GM21717 (cell line): Measurements from ENCODE around the gene ACACB.

ENCODE experiments used
- ATAC-seq: cut with Tn5 transposase; IDR thresholded peaks from one replicate; pipeline ENCODE4 v1.9.1; 2021; ENCODE audit warnings: mild to moderate bottlenecking, moderate library complexity; ENCODE audit not compliant: unreplicated experiment

The ACACB gene

DNA sequence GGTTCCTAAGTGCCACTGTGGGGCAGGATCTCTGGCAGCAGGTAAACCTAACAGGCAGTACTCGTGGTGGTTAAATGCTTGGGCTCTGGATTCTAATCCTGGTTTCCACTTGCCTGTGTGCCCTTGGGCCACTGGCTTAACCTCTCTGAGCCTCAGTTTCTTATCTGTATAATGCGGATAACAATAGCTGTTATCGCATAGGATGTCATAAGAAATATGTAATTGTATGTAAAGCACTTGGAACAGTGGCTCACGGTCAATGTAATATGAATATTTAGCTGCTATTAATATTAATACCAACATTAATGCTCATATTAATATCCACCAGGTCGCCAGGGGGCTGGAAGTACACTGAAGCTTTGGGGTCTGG is 175.9 kb downstream of the ACACB start:
- ATAC-seq, result no peak

DNA sequence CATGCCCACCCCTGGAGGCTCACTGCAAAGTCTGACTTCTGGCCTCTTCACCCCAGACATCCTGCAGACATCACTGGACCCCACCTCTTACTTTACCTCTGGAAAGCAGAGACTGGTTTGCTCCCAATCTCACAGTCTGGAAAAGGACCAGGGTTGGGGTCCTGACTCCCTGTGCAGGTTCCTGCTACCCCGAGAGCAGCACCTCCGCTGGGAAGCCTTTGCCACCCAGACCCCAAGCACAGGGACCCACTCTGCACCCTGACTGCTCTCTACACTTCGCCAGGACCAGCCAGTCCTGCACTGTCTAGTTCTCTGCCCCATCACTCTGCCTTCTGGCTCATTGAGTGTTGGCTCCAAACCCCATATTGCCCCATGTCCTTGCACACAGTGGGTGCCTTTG is 176.7 kb downstream of the ACACB start:
- no peak for ATAC-seq

DNA sequence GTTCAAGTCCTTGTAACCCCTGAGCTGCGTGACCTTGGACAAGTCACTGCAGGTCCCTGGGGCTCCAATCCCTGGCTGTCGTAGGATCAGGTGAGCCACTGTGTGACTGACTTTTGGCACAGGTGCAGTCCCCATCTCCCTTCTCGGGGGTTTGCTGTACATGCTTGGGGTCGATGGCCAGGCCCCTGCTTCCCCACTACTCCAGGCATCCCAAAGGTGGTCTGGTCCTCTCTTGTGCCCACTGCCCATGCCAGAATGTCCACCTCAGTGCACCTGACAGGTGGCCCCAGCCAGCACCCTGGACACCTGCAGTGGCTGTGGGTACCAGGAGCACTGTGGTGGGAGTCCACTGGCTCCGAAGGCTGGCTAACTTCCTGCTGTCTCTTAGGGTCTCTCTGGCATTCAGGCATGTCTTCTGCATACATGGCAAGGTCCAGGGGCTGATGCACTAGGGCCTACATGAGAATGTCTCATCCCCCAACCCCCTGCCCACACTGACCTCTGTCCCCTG is 178.0 kb downstream of the ACACB start:
- ATAC-seq, result no peak

DNA sequence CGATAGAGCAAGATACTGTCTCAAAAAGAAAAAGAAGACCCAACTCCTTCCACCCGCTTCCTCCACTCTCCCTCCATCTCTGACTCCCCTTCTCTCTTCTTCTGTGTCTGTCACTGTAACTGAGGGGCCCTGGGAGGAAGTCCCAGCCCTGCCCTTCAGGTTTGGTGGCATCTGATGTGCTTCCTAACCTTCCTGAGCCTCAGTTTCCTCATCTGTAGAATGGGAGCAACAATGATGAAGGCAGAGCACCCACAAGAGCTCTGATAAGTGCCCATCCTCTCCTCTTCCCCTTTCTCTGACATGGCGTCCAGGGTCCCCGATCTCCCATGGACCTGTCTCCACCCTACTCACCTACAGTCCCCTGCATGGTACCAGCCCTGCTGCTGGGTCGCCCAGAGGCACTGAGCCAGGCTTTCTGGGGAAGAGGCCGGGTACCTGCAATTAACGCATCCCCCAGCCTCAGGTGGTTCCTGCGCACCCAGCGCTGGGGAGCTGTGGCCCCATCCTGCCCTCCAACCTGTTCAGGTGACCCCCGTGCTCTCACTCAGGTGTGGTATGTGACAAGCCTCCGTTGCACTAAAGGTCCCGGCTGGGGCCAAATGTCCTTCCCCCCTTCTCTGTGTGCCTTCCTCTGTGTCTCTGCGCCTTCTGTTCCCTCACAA is 179.5 kb downstream of the ACACB start:
- no peak for ATAC-seq

DNA sequence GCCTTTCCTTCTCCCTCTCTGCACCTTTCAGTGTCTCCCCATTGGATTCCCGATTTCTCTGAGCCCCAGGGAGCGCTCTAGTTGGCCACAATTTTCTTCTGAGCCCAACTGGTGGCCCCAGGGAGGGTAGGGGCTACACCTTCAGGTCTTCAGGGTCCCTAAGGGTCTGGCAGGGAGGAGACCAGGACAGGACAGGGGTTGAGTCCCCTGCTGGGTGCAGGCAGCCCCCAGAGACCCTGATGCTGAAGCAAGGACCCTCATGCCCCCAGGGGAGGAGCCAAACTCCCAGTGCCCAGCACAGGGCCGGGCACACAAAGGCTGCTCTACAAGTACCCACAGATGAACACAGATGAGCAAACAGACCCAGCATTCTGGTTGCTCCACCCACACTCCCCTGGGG is 180.0 kb downstream of the ACACB start:
- ATAC-seq, result no peak

DNA sequence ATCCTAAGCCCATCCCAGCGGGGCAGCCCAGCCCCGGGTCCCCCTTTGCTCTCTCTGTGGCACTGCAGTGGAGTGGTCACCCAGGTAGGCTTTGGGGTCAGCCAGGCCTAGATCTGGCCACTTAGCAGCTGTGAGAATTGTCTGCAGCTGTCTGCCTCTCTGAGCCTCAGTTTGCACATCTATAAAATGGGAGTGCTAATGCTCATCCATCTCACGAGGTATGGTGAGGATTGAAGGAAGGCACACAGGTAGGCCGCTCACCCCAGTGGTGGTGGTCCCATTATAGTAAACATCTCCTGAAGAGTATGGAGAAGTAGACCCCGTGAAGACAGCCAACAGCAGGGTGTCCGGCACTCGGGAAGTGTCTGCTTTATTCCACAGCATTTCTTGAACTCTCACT is 183.5 kb downstream of the ACACB start:
- no peak for ATAC-seq

DNA sequence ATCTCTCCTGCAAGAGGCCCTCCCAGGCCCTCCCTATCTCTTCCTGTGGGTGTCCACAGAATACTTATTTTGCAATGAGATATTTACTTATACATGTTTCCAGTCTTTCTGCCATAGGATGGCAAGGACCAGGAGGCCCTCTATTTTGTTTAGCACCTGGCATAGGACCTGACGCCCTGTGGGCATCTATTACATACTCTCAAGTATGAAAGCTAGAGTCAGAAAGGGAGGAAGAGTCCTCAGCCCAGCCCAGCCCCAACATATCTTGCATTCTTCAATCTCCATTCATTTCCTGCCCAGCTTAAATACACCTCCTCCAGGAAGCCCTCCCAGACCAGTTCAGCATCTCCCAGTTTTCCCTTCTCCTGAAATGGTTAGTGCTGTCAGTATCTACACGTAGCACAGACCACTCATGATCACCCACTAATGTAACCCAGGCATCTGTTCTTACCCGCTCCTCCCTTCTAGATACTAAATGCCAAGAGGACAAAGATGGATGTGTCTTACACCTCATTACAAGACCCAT is 185.3 kb downstream of the ACACB start:
- ATAC-seq, result no peak

DNA sequence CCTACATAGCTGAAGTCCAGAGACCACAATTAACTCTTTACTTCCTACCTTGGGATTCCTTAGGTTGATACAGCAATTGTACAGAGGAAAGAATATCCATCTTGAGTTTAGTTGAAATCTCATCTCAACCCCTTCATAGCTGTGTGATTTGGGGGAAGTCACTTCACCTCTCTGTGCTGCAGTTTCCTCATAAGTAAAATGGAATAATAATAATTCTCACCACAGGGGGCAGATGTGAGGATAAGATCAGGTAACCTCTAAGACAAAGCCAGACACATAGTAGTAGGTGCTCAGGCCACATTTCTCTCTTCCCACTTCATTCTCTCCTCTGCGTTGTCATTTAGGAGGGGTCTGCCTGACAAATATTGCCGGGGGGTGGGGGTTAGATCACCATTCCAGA is 186.0 kb downstream of the ACACB start:
- ATAC-seq, result no peak

DNA sequence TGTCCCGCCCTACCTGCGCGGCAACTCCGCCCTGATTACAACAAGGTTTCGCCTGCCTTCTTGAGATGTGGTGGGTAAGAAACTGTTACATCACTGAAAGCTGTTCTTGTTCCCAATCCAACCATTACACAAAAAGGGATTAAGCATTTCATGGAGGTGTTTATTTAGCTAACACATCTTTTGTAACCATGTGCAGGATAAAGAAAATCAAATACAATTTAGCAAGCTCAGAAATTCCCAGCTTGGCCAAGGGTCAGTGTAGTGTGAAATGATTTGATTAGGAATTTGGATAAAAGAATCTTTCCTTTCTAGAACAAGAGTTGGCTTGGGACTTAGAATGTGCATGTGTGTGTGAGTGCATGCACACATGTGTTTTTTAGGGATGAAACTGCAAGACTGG is 186.4 kb downstream of the ACACB start:
- ATAC-seq, result no peak

DNA sequence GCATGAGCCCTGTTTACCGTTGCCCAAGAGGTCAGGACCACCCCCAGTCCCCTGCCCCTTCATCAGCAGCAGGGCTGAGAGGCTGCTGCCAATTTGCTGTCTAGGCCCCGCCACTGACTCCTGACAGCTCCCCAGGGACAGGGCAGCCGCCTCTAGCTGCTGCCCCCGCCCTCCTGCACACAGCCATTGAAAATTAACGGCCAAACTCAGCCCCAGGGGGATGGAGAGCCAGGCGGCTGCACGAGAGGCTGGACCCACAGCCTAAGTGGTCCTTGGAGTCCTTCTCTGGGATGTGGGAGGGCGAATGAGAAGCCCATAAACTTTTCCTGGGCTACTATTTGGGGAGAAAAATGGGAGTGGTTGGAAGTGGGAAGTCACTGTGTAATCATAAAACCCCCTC is 188.1 kb downstream of the ACACB start:
- ATAC-seq, result no peak

DNA sequence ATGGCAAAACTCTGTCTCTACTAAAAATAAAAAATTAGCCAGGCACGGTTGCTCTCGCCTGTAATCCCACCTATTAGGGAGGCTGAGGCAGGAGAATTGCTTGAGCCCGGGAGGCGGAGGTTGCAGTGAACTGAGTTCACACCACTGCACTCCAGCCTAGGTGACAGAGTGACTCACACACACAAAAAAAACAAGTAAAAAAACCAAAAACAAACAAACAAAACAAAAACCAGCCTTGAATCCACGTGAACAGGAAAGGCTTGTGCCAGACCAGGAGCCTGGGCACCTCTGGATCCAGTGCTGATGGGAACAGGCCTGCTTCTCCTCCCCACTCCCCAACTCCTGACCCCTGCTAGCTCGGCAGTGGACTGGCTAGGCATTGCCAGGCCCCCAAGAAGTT is 189.2 kb downstream of the ACACB start:
- no peak for ATAC-seq

DNA sequence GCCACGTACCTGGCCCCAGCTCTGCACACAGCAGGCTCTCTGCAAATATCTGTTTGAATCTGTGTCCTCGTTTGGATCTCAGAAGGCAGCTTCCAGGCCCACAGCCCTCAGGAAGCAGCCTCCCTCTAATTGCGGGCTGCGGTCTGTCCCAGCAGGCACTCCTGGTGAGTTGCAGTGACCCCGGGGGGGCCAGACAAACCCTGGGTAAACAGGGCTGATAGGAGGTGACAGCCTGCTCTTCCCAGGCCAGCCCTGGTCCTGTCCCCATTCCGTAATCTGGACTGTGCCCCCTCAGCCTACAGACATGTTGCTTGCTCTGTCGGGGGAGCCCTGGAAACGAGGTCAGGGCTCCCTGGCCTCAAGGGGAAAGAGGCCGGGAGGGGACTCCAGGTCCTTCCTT is 190.7 kb downstream of the ACACB start:
- no peak for ATAC-seq

DNA sequence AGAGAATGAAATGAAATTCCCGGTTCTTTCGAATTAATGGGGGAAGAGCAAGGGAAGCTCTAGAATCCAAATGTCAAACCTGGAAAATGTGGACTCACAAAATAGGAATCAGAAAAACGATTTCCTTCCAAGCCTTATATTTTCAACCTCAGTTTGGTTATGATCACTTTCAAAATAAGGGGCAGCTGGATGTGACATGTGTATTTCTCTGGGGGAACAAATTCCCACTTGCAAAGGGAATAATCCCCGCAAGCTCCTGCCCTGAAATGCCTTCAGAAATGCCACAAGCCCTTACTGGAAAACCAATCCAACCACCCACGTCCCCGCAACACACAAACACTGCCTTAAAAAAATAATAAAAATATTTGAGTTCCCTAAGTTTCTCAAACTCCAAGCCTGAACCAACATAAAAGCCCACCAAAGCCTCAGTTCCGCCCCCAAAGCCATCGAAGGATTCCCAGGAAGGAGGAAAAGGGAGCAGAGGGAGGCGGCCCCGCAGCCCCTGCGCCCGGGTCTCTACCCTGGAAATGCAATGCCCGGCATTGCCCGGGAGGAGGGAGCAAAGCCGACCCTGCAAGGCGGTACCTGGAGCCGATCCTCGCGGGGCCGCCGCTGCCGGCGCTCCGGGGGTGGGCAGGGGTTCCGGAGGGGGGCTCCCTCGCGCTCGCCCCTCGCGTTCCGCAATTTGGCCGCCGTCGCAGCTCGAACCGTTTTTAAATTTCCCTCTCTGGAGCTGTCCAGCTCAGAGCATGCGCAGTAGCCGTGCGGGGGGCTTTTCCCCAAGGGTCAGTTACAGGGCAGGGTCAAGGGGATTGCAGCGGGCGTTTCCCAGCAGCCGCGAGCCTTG is 192.4 kb downstream of the ACACB start, which contains the start of gene FOXN4:
FOXN4 (minus strand) TSS at position 751 of the 847 bp plus-strand sequence. CDS start 963 bp downstream, outside the sequence.
- no peak for ATAC-seq

DNA sequence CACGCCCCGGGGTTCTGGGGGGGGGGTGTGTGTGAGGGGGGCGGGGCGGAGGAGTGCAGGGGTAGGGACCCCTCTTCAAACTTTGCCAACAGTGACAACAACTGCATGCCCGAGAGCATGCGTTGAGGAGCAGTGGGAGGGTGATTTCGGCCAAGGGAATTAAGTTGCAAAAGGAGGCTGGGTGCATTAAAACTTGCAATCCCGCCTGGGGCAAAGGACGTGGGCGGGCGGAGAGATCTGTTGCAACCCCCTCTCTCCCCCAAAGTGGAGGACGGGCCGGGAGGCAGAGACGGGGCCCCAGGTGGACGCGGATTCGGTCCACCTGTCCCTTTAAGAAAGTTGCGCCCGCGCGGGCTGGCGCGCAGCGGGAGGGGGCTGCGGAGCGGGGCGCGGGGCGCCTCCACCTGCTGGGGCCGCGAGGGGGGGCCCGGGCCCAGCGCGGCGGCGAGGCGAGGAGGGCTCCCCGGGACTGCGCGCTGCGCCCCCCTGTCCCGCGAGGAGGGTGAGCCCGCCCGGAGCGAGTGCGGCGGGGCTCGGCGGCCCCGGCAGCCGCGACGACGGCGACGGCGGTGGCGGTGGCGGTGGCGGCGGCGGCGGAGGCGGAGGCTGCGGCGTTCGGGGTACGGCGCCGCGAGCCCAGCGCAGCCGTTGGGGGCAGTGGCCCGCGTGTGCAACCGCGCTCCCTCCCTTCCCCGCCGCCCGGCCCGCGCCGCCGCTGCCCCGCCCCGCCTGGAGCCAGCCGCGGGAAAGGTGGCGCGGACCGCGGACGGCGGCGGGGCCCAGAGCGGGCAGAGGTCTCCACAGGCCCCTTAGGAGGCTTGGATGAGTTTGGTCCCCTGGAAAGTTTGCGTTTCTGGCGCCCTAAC is 193.2 kb downstream of the ACACB start:
- ATAC-seq, result no peak

DNA sequence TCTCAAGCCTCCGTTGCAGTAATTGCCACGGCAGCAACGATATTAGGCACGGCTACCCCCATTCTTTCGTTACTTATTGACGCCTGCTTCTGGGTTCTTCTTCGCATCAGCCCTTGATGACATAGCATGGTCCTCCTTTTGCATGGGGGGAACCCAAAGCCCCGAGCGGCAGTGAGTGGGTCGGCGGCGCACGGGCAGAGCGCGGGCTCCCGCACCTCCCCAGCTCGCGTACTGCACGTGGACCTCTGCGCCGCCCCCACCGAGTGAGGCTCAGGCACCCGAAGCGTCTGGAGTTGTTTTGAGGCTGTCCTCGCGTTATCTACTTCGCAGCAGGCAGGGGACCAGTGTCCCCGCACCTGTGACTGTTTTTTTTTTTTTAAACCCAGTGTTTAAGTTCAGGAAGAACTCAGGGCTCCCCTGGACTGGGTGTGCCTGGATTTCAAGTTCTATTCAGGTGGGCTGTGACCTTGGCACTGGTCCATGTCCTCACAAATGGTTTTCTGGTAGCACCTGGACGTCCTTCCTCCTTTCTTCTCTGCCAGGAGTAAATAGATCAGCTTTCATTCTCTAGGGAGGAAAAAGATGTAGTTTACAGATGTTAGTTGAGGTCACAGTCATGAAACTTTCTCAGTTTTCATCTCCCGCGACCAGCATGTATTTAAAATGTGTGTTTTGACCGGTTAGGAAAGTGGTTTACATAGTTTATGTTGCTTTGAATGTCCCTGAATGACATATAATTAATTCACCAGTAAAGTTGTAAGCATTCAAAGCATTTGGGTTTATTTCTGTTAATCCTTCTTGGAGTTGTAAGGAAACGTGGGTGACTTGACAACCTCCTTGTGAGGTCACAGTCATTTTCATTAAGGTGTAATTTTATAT is 194.1 kb downstream of the ACACB start:
- ATAC-seq, result no peak
